Vagina (tissue), 2 donors: ENCODE results near the gene CHMP2A. TPM values are rescaled to one million over a fixed set of nuclear protein-coding genes. Genes with fewer than 3 reads are reported as not detected.

ENCODE experiments used
- DNase-seq, 2 donors: peaks; one replicate each; pipeline ENCODE4 v3.0.0-alpha.2; 2017; ENCODE audit errors: extremely low spot score in 2 of 2
- H3K27ac ChIP-seq: fragments of 200-600 bp; sonication (generic); one replicate; pipeline ENCODE4 v1.5.1; 2019
- H3K27me3 ChIP-seq: fragments of 200-600 bp; sonication (generic); one replicate; pipeline ENCODE4 v1.5.1; 2019
- H3K36me3 ChIP-seq, 2 donors: fragments of 200-600 bp; sonication (generic); one replicate each; pipeline ENCODE4 v1.5.1; 2017 to 2019
- H3K4me1 ChIP-seq: fragments of 200-600 bp; sonication (generic); one replicate; pipeline ENCODE4 v1.5.1; 2019
- H3K4me3 ChIP-seq, 2 donors: fragments of 200-600 bp; sonication (generic); 1 replicate in 1 of 2; 2 replicates in 1 of 2; pipeline ENCODE4 v1.5.1; 2016 to 2019
- H3K9me3 ChIP-seq: fragments of 200-600 bp; sonication (generic); one replicate; pipeline ENCODE4 v1.5.1; 2019
- POLR2A ChIP-seq, 2 donors: fragments of 450-650 bp; IDR thresholded peaks; one replicate each; pipeline ENCODE4 v1.6.1; 2017; ENCODE audit warnings: antibody characterized with exemption in 2 of 2, mild to moderate bottlenecking in 2 of 2, moderate library complexity in 2 of 2
- POLR2AphosphoS5 ChIP-seq, 2 donors: sonication (generic); formaldehyde crosslinking; IDR thresholded peaks; one replicate each; pipeline ENCODE4 v1.9.0; 2017; ENCODE audit warnings: antibody characterized with exemption in 2 of 2, mild to moderate bottlenecking in 2 of 2, low read depth in 1 of 2; ENCODE audit not compliant: insufficient read depth in 1 of 2
- intact Hi-C: fragments of 100-400 bp; cut with DNase I; formaldehyde crosslinking; loops from one replicate; pipeline ENCODE4 v1.15.1; 2023
- total RNA-seq: library from RNA; depleted of rRNA; stranded (reverse); fragments of >200 nt; gene quantifications from one replicate; pipeline ENCODE4 v1.2.3, GENCODE V29; 2016
- TF ChIP-seq, protein P1 (sequence below), 3 experiments: fragments of 450-650 bp in 2 of 3; fragments of 200-600 bp in 1 of 3; sonication (generic) in 1 of 3; IDR thresholded peaks; one replicate each; pipeline ENCODE4 v1.5.1; 2017 to 2019; ENCODE audit warnings: antibody characterized with exemption in 3 of 3, mild to moderate bottlenecking in 2 of 3, moderate library complexity in 2 of 3

The CHMP2A gene
- total RNA-seq, 1 donor from 2014 or later = 76.4 TPM

DNA sequence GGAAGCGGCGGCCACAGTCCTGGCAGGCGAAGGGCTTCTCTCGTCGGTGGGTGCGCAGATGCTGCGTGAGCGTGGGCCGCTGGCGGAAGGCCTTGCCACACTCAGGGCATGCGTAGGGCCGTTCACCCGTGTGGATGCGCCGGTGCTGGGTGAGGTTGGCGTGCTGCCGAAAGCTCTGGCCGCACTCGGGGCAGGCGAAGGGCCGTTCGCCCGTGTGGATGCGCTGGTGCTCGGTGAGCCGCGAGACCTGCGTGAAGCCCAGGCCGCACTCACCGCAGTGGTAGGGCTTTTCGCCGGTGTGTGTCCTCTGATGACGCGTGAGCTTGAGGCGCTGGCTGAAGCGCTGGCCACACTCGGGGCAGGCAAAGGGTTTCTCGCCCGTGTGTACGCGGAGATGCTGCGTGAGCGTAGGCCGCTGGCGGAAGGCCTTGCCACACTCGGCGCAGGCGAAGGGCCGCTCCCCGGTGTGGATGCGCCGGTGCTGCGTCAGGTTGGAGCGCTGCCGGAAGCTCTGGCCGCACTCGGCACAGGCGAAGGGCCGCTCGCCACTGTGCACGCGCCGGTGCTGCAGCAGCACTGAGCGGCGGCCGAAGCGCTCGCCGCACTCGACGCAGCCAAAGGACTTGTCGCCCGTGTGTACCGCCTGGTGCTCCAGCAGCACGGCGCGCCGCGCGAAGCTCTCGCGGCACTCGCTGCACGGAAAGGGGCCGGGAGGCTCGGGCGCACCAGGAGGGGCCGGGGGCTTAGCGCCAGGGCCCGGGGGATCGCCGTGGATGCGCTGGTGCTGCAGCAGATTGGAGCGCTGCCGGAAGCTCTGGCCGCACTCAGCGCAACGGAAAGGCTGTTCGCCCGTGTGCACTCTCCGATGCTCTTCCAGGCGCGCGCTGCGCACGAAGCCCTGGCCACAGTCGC lies 7.5 kb upstream of the CHMP2A start:
- H3K27me3 ChIP-seq = no peaks in the 10 kb centered on the region
- no peaks in the 10 kb centered on the region for H3K9me3 ChIP-seq
- peak overlapping the region; percentile 5 for H3K27ac ChIP-seq
- H3K4me3 ChIP-seq = peak overlapping the region; percentile 43 to 51
- intact Hi-C loops = no loop called here
- DNase-seq = no peak
- H3K36me3 ChIP-seq = no peaks in the 10 kb centered on the region
- TF ChIP-seq POLR2AphosphoS5 (IDR thresholded peaks at IDR 0.05; ENCODE audit: insufficient read depth in 1 of 2, low read depth in 1 of 2) (peak in 1 of 2 donors; percentile 25), POLR2A (IDR thresholded peaks at IDR 0.05) (no peak)
- TF ChIP-seq, protein P1, sequence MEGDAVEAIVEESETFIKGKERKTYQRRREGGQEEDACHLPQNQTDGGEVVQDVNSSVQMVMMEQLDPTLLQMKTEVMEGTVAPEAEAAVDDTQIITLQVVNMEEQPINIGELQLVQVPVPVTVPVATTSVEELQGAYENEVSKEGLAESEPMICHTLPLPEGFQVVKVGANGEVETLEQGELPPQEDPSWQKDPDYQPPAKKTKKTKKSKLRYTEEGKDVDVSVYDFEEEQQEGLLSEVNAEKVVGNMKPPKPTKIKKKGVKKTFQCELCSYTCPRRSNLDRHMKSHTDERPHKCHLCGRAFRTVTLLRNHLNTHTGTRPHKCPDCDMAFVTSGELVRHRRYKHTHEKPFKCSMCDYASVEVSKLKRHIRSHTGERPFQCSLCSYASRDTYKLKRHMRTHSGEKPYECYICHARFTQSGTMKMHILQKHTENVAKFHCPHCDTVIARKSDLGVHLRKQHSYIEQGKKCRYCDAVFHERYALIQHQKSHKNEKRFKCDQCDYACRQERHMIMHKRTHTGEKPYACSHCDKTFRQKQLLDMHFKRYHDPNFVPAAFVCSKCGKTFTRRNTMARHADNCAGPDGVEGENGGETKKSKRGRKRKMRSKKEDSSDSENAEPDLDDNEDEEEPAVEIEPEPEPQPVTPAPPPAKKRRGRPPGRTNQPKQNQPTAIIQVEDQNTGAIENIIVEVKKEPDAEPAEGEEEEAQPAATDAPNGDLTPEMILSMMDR (IDR thresholded peaks at IDR 0.05) = no peak
- peaks cover 41% of the 10 kb centered on the region for H3K4me1 ChIP-seq

DNA sequence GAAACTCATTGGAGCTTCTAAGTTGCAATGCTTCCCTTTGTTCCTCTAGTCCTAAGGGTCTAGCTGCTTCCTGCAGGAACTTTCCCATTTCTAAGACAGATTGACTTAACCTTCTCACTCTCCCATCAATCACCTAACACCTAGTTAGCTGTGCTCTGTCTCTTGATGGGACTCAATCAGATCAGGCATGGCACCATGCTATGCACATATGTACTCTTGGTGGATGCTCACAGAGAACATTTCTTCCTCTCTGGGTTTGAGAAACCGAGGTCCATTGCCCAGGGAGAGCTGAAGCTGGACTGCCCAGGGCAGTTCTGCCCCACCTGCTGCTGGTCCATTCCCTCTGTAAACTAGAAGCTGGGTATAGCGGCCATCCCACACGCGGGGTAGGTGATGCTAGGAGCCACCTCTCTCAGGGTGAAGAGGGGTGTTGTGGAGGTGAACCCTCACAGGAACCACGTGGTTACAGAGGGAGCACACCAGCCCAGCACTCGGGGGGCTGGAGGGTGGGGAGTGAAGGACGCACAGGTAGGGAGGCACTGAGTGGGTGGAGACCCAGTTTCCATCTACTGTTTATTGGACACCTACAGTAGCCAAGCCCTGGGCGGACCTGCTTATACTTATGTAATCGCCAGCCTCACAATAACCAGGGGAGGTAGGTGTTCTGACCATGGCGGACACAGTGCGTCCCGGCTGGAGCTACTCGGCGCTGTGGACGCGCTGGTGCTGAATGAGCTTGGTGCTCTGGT lies 6.6 kb upstream of the CHMP2A start:
- no peak for DNase-seq
- Histone ChIP-seq H3K9me3 (no peaks in the 10 kb centered on the region), H3K4me3 (peak overlapping the region; percentile 43 to 51), H3K4me1 (peaks cover 49% of the 10 kb centered on the region), H3K27ac (no peak overlapping the region), H3K27me3 (no peaks in the 10 kb centered on the region), H3K36me3 (peaks cover 0 to 1% of the 10 kb centered on the region in 2 donors)
- intact Hi-C loops = no loop called here
- TF ChIP-seq POLR2A (IDR thresholded peaks at IDR 0.05) (no peak), POLR2AphosphoS5 (IDR thresholded peaks at IDR 0.05; ENCODE audit: insufficient read depth in 1 of 2, low read depth in 1 of 2) (no peak)
- TF ChIP-seq, protein P1 (IDR thresholded peaks at IDR 0.05) = no peak

DNA sequence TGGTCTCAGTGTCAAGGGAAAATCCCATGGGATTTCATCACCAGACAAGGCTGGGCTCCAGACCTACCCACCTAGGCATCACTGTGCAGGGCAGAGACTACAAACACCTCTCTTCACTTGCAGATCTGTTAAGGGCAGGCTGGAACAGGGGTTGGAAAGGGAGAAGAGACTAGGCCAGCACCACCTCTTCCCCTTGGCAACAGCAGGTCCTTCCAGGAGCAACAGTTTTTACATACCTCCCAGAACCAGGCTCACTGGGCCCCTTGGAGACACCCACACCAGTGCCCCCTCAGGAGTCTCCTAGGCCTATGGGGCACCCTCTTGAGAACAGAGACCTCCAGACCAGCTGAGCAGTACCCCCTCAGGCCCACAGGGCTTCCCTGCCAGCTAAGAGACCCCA lies 6.0 kb upstream of the CHMP2A start:
- Histone ChIP-seq H3K36me3 (peaks cover 0 to 8% of the 10 kb centered on the region in 2 donors), H3K27ac (no peak overlapping the region), H3K27me3 (no peaks in the 10 kb centered on the region), H3K4me1 (peaks cover 56% of the 10 kb centered on the region), H3K4me3 (no peak overlapping the region), H3K9me3 (no peaks in the 10 kb centered on the region)
- TF ChIP-seq POLR2A (IDR thresholded peaks at IDR 0.05) (no peak), POLR2AphosphoS5 (IDR thresholded peaks at IDR 0.05; ENCODE audit: insufficient read depth in 1 of 2, low read depth in 1 of 2) (no peak)
- TF ChIP-seq, protein P1 (IDR thresholded peaks at IDR 0.05) = no peak
- DNase-seq = no peak
- intact Hi-C loops = no loop called here

DNA sequence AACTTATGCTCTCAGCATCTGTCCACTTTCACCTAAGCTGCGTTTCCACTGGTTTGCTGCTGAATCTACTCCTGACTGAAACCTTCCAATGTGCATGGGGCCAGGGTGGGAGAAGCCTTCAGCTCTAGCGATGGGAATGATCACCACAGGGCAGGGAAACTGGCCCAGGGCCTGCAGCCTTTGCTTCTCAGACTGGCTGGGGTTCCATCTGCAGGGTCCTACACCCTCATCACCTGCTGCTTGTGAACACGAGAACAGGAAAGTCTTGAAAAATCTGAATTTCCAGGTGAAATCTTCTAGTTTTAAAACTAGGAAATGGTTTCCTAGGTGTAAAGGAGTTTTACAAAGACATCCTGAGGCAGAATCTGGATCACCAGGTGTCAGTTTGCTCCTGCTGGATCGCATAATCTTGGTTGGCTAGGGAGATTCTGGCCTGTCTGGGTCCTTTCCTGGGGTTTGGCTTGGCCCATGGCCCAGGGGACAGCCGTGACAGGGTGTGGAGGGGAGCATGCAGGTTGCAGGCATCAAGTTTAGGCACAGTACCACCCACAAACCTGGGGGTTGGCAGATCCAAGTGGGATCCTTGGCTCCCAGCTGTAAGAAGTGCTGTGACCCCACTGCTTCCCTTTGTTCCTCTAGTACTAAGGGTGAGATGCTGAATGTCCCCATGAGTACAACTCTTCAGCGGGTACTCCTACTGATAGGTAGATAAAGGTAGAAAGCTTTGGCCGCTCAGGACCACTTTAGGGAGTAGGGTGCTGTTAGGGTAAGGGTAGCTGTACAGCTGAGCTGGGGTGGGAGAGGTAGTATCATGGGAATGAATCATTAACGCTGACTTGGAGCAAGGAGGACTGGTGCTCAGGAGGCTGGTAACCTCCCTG lies 5.3 kb upstream of the CHMP2A start:
- Histone ChIP-seq H3K36me3 (peaks cover 0 to 14% of the 10 kb centered on the region in 2 donors), H3K27ac (peak overlapping the region; percentile 100), H3K4me3 (peak overlapping the region; percentile 81 to 89), H3K4me1 (peaks cover 62% of the 10 kb centered on the region), H3K27me3 (no peaks in the 10 kb centered on the region), H3K9me3 (no peaks in the 10 kb centered on the region)
- intact Hi-C loops = no loop called here
- TF ChIP-seq POLR2A (IDR thresholded peaks at IDR 0.05) = no peak
- no peak for TF ChIP-seq POLR2AphosphoS5 (IDR thresholded peaks at IDR 0.05; ENCODE audit: insufficient read depth in 1 of 2, low read depth in 1 of 2)
- TF ChIP-seq, protein P1 (IDR thresholded peaks at IDR 0.05) = no peak
- DNase-seq = no peak
